Cardiac septum (tissue), 1 donor: ENCODE data around the gene PPP1R9B. TPM values are rescaled to one million over a fixed set of nuclear protein-coding genes. Genes with fewer than 3 reads are reported as not detected.
A peak's percentile ranks its signal among the peaks of the same experiment; 100 is the strongest.

Experiments
- DNase-seq: peaks from one replicate; pipeline ENCODE4 v3.0.0-alpha.2; 2020; ENCODE audit warnings: low spot score
- intact Hi-C: fragments of 100-400 bp; cut with DNase I; formaldehyde crosslinking; loops from one replicate; pipeline ENCODE4 v1.14.0; 2022
- total RNA-seq: library from RNA; stranded (reverse); fragmentation: NEBNext Ultra II Directional; extraction: Animal tissue kit (Norgen Biotek cat#: 25700); gene quantifications from one replicate; pipeline ENCODE4 v1.2.1, GENCODE V29; 2021
- donor health status: DM: no; HTN: no; CAD: no.

PPP1R9B gene
- total RNA-seq, 1 donor from 2014 or later, result 46.1 TPM

DNA sequence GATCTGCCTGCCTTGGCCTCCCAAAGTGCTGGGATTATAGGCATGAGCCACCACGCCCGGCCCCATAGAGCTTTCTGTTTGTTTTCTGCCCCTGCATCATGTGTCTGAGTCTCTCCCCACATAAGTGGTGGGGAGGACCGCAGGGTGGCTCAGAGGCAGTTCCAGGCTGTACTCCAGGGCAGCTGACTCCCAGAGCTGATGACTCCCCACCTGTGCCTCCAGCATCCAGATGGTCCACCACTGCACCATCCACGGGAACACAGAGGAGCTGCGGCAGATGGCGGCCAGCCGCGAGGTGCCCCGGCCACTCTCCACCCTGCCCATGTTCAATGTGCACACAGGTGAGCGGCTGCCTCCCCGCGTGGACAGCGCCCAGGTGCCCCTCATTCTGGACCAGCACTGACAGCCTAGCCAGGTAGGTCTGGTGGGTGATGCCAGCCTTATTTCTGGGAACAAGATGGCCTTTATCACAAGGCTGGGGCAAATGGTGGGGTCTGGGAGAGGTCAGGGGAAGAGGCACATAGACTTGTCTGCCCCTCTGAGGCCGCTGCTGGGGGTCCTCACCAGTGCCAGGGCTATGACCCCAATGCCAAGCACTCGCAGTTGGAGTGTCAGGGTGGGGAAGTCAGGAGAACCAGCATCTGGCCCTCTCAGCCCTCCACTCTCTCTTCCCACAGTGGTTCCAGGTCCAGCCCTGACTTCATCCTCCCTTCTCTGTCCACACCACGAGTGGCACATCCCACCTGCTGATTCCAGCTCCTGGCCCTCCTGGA lies 24.7 kb upstream of the PPP1R9B start:
- no peak for DNase-seq
- intact Hi-C loops, result no loop called here

DNA sequence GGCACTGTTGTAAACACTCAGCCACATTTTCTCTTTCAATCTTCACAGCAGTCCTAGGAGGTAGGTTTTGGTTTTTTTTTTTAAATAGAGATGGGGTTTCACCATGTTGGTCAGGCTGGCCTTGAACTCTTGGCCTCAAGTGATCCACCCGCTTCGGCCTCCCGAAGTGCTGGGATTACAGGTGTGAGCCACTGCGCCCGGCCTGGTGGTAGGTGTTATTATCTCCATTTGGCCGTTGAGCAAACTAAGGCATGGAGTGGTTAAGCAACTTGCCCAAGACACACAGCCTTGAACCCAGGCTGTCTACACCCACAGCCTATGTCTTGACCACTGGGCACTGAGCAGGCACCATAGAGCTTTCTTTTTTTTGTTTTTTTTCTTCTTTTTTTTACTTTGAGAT lies 24.0 kb upstream of the PPP1R9B start:
- no peak for DNase-seq
- intact Hi-C loops, result no loop called here

DNA sequence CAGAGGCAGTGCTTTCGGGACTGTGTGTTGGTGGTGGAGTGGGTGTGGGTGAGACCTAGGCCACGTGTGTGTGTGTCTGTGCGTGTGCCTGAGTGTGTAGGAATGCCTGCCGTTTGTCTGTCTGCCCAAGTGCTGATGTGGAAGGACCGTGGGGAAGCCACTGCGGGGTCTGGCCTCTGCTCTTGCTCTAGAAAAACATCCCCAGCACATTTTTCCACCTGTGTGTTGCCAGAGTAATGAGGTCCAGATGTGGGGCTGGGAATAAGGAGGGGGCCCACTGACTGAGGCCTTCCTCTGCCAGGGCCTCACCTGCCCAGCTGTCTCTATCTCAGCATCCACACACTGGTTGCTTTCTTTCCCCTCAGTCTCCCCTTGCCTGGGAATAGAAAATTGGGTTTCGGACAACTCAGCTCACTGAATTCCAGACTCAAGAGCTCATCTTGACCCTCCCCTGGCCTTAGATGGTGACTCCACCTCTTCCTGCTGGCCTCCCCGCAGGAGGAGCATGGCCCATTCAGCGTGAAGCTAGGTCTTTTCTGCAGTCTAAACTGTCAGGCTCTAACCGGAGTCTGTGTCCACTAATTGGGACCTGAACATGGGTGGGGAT lies 23.0 kb upstream of the PPP1R9B start:
- no peak for DNase-seq
- intact Hi-C loops, result no loop called here

DNA sequence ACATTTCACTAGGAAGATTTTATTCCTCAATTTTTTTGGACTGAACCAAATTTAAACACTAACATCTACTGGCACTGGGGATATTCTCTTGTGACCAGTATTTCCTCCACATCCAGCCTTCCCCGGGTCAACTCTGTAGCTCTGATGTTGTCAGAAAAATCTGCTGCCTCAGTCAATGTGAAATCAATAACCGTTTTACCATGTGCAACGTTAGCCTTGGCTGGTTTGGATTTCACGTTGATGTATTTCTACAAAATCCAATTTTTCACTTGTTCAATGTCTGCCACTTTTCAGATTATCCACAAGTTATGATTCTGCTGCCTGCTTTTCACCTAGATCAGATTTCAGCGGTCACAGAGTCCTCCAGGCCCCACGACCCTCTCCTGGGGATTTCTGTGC lies 22.5 kb upstream of the PPP1R9B start:
- intact Hi-C loops, result no loop called here
- no peak for DNase-seq

DNA sequence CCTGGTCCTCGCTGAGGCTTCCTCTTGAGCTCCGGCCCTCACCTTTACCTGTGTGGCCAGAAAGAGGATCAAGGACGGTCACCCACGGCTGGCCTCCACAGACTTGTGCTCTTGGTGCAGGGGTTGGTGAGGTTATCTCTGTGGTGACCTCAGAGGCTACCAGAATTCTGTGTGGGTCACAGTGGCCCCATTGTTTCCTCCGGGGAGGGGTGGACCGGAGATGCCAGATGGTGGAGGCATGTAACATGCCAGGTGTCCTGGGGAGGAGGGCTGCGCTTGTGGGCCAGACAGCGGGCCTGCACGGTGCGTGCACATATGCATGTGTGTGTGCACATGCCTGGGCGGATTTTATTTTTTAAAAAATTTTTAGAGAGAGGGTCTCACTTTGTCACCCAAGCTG lies 21.7 kb upstream of the PPP1R9B start:
- intact Hi-C loops, result no loop called here
- no peak for DNase-seq

DNA sequence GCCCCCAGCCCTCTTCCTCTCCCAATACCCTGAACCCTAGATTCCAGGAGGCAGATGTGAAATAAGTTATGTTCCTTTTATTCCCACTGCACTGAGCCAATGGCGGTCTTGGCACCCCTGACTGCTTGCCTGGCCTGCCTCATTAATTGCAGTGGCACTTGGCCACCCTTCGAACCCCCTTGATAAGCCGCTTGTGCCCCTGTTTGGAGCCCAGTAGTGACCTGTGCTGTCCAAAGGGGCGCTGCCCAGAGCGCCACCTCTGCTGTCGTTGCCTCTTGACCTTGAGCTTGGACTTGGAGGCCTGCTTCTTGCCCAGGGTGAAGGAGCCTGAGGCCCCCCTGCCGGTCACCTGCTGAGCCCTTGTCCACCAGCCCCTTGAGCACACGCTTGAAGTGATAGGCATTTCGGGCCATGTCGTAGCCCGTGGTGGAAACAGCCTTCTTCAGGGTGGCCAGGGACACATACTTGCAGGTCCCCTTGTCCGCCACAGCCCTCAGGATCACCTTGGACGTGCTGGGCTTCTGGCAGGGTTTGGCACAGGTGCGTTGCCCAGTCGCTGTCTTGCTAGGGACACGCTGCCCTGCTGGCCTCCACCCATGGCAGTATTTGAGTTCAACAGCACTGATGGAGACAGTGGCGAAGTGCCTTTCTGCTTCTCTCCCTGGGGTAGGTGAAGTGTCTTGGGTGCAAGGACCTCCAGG lies 21.0 kb upstream of the PPP1R9B start:
- intact Hi-C loops, result no loop called here

DNA sequence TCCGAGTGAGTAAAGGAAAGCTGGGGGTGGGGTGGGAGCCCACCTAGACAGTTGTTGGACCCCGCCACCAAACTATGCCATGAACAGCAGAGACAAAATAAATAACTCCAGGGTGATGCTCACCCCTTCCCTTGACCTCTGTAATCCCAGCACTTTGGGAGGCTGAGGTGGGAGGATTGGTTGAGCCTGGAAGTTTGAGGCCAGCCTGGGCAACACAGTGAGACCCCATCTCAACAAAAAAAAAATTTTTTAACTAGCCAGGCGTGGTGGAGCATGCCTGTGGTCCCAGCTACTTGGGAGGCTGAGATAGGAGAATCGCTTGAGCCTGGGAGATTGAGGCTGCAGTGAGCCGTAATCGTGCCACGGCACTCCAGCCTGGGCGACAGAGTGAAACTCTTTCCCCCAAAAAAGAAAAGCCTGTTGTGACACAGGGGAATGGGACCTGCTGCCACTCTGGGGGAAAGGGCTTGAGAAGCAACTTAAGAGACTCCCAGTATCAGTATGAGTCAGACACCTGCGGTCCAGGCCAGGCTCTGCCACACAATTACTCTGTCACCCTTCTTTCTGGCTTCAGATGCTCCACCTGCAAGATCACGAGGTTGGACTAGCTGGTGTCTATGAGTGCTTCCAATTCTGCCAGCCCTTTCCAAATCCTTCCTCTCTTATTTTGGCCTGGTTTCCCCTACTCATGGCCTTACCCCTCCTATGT lies 20.3 kb upstream of the PPP1R9B start:
- no peak for DNase-seq

More for the DNA sequence above, 21.0 kb upstream of the PPP1R9B start:
- DNase-seq, result no peak

DNA sequence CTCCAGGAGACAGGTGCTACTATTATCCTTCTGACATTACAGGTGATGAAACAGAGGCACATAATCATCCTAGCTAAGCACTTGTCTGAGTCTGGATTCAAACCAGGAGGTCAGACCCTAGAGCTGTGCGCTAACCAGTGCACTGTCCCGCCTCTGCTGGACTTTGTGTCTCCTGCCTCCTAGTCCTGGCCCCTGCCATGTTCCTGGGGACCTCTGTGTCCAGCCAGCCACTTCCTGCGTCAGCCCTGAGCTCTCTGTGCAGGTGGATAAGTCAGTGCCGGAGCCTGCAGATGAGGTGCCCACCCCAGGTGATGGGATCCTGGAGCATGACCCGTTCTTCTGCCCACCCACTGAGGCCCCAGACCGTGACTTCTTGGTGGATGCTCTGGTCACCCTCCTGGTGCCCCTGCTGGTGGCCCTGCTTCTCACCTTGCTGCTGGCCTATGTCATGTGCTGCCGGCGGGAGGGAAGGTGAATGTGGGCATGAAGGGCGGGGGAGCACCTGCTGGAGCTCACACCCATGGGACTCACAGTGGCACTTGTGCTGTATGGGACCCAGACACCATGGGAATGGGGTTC lies 19.5 kb upstream of the PPP1R9B start:
- DNase-seq, result no peak
- intact Hi-C loops, result loop anchor here (2.0 kb wide), 1 partner anchor 29 kb away; no protein-coding TSS in a partner anchor

More for the DNA sequence above, 20.3 kb upstream of the PPP1R9B start:
- intact Hi-C loops, result no loop called here

DNA sequence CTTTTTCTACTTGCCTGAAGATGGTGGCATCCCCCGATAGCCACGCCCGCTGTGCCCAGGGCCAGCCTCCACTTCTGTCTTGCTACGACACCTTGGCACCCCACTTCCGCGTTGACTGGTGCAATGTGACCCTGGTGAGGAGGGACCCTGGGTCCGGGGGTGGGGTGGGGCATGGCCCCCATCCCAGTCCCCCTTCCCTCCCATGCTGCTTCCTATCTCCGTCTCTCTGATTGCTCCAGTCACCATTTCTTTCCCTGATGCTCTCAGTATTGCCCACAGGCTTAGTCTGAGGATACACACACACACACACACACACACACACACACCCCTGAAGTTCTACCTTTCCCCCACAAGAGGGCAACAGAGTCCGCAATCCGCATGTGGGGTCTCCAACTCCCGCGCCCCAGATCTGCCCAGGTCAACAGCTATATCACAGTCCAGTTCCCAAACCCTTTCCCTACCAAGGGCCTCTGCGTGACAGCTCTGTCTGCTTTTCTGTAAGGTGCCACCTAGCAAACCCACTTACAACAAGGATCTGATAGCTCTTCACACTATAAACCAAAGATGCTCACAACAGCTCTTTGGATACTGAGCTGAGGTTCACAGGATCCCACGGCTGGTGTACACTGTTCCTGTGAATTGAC lies 18.8 kb upstream of the PPP1R9B start:
- DNase-seq, result no peak

DNA sequence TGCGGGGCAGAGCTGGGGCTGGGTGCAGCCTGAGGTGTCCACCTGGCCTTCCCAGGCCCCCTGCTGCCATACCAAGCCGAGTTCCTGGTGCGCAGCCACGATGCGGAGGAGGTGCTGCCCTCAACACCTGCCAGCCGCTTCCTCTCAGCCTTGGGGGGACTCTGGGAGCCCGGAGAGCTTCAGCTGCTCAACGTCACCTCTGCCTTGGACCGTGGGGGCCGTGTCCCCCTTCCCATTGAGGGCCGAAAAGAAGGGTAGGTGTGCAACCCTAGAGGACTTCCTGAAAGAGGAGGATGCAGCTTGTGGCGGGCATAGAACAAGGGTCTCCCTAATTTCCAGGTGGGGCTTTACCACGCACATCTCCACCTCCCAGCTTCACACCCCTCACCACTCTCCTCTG lies 17.8 kb upstream of the PPP1R9B start:
- intact Hi-C loops, result loop anchor here (2.0 kb wide), 1 partner anchor 30 kb away; no protein-coding TSS in a partner anchor
- DNase-seq, result no peak

More for the DNA sequence above, 18.8 kb upstream of the PPP1R9B start:
- intact Hi-C loops, result loop anchor here (2.0 kb wide), 1 partner anchor 30 kb away; no protein-coding TSS in a partner anchor

DNA sequence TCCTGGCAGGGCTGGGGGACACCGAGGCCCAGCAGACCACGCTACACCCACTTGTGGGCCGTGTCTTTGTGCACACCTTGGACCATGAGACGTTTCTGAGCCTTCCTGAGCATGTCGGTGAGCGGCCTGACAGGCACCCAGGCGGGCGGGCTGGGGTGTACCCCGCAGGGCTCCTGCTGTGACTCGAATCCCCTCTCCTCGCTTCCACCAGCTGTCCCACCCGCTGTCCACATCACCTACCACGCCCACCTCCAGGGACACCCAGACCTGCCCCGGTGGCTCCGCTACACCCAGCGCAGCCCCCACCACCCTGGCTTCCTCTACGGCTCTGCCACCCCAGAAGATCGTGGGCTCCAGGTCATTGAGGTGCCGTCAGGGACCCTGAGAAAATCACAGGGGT lies 16.9 kb upstream of the PPP1R9B start:
- intact Hi-C loops, result no loop called here
- DNase-seq, result no peak

DNA sequence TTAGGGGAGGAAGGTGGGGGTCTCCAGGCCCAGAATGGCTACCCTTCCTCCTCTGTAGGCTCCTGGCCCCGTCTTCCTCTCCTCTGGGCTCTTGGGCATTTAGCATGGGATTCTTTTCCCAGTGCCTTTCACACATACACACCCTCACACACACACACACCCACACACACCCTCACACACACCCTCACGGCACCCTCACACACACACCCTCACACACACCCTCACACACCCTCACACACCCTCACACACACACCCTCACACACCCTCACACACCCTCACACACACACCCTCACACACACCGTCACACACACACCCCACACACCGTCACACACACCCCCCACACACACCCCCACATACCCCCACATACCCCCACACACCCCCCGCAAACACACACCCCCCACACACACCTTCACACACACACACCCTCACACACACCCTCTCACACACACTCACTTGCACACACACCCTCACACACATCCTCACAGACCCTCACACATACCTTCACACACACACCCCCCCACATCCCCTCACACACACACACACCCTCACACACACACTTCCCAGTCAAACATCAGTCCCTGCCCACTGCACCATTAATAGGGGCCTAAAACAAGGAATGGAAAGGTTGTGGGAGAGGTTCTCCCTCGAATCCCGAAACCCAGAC lies 16.2 kb upstream of the PPP1R9B start:
- intact Hi-C loops, result no loop called here
- no peak for DNase-seq

DNA sequence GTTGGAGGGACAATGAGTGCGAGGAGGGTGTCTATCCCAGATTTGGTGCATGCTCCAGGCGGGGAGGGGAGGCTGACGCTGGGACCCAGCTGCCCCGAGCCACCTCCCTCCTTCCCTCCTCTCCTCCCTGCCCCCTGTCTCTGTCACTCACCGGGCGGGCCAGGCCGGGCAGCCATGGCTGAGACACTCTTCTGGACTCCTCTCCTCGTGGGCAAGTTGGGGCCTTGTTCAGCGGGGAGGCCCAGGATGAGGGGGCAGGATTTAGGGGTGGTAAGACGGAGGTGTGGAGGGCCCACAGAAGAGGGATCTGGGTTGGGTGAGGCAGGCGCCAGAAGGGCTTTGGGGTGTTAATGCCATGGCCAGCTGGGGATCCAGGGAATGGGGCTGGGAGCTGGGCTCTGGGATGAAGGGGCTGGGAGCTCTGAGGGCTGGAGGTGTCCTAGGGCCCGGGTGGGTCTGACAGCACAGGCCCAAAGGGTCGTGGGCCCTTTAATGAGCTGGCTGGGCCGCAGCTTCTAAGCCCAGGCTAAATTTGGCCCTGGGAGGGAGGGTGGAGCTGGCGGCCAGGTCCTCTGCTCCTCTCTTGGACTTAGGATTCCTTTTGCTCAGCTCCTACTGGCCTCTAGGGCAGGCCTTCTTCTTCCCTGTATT lies 15.5 kb upstream of the PPP1R9B start, which contains the start of gene SGCA:
SGCA (plus strand) TSS at position 139 of the 651 bp plus-strand sequence; CDS start at position 175, 36 bp downstream.
- intact Hi-C loops, result loop anchor here (2.0 kb wide), 1 partner anchor 15 kb away; the partner anchor contains the start of gene PPP1R9B
- DNase-seq, result no peak

DNA sequence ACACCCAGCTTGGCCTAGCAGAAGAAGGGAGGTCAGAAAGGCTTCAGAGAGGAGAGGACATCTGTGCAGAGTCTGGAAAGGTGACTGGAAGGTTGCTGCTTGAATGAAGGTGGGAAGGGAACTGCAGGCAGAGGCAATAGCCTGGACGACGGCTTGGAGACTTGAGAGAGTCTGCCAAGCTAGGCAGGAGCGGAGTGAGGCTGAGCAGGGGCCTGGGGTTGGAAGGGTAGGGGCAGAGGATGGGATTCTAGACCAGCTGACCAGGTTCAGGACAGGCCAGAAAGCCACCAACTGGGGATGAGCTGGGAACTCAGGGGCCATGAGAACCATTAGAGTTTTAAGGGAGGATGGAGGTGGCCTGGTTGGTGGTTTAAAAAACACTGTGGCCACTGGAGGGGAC lies 15.0 kb upstream of the PPP1R9B start:
- intact Hi-C loops, result loop anchor here (2.0 kb wide), 1 partner anchor 15 kb away; the partner anchor contains the start of gene PPP1R9B
- DNase-seq, result no peak

DNA sequence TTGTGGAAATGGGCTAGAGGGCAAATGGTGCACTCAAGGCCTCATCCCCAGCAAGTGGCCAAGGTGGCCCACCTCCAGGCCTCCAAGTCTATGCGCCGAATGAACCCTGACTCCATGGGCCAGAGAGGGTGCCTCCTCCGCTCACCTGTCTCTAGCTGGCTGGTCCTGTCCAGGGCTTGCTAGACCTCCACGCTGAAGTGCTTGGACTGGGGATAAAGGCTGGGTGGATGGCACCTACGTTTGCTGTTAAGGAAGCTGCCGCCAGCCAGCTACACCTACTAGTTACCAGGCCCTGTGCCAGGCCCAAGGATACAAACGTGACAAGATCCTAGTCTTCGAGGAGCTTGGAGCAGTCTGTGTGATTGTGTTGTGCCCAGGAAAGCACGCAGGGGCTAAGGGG lies 14.6 kb upstream of the PPP1R9B start:
- intact Hi-C loops, result loop anchor here (2.0 kb wide), 1 partner anchor 14 kb away; the partner anchor contains the start of gene PPP1R9B
- no peak for DNase-seq

DNA sequence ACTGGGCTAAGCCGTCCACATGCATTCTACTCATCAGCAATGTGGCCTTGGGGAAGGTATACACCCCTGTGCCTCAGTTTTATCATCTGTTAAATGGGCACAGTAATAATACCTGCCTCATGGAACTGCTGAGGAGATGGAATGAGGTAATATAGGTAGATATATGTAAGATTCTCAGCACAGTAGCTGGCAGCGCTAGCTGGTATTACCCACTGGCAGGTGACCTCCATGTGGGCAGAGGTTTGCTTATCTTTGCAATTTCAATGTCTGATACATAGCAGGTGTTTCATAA lies 14.2 kb upstream of the PPP1R9B start:
- intact Hi-C loops, result loop anchor here (2.0 to 5.0 kb wide), 2 partner anchors 14 to 47 kb away; partner anchors contain the start of gene PPP1R9B
- no peak for DNase-seq

DNA sequence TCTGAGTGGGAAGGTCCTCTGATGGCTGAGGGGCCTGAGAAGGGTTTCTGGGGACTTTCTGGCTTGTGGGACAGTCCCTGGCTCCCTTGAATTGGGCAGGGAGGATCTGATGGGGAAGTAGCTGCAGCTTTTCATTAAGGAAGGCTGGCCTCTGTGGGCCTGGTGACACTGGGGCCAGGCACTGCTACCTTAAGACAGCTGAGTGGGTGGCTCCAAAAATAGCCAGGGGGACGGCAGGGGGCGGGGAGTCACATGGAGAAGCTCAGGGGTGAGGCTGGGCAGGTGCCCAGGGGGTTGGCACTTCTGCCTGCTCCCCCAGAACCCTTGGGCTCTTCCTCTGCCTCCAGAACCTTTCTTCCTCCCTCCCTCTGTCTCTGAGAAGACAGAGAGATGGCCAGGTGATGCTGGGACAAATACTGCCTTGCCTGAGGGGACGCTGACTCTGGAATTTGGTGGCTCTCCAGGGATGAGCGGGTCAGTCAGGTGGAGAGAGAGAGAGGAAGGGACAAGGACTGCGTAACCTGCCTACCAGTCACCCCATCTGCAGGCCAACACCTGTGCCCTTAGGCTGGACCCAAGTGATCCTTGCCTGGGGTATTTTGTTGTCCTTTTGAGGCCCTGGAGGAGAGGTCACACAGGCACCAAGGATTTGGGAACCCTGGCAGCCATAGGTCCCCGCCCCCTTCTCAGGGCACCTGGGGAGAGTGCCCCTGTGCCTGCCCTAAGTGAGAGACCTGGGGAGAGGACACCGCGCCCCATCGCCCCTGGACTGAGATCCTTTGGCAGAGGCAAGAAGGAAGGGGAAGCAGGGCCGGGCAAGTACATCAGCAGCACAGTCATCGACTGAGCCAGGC lies 13.6 kb upstream of the PPP1R9B start:
- peak; percentile 87 for DNase-seq
- intact Hi-C loops, result loop anchor here (2.0 to 5.0 kb wide), 2 partner anchors 13 to 47 kb away; partner anchors contain the start of gene PPP1R9B
